H1 (cell line): ENCODE data around the gene OR10A2. TPM values are rescaled to one million over a fixed set of nuclear protein-coding genes. Genes with fewer than 3 reads are reported as not detected.

ENCODE experiments used
- CTCF ChIA-PET: fragments of 300-600 bp; sonication (Branson Sonifier 250); formaldehyde crosslinking; loops from one replicate; lab custom pipeline; 2021; ENCODE audit not compliant: partially characterized antibody; lab: Charles Lee
- POLR2A ChIA-PET: fragments of 300-600 bp; sonication (Branson Sonifier 250); formaldehyde crosslinking; loops from one replicate; lab custom pipeline; 2021; ENCODE audit warnings: inconsistent platforms; ENCODE audit not compliant: partially characterized antibody; lab: Charles Lee
- DNase-seq, 2 experiments: peaks; one replicate each; pipeline versions ENCODE4 v3.0.0 to v3.0.0-alpha.2; 2010 to 2022; ENCODE audit warnings: low spot score in 2 of 2, low read depth in 1 of 2, mixed read lengths in 1 of 2
- FAIRE-seq: peaks from 2 replicates; lab custom pipeline; 2011; peaks lifted over from hg19 to GRCh38; lab: Jason Lieb, UNC
- H2AFZ ChIP-seq: 2 replicates; pipeline ENCODE4 v1.8.1; 2012; ENCODE audit warnings: low read length, inconsistent platforms
- H2AK5ac ChIP-seq: 2 replicates; pipeline ENCODE4 v1.6.1; 2013; ENCODE audit warnings: low read depth, low read length
- H2BK120ac ChIP-seq: replicated peaks from 2 replicates; pipeline ENCODE3; 2013; ENCODE audit warnings: low read depth, low read length, inconsistent platforms
- H2BK12ac ChIP-seq: 2 replicates; pipeline ENCODE4 v1.6.1; 2013; ENCODE audit warnings: low read depth, low read length
- H2BK15ac ChIP-seq: 2 replicates; pipeline ENCODE4 v1.6.1; 2013; ENCODE audit warnings: low read length
- H2BK20ac ChIP-seq: 2 replicates; pipeline ENCODE4 v1.6.1; 2013; ENCODE audit warnings: low read length
- H2BK5ac ChIP-seq: 2 replicates; pipeline ENCODE4 v1.6.1; 2013; ENCODE audit warnings: low read depth, low read length
- H3K14ac ChIP-seq: 2 replicates; pipeline ENCODE4 v1.6.1; 2013; ENCODE audit warnings: inconsistent platforms; ENCODE audit not compliant: insufficient read length
- H3K18ac ChIP-seq: 2 replicates; pipeline ENCODE4 v1.6.1; 2013; ENCODE audit warnings: low read length; ENCODE audit errors: extremely low read depth
- H3K23ac ChIP-seq: 2 replicates; pipeline ENCODE4 v1.6.1; 2013; ENCODE audit warnings: inconsistent platforms; ENCODE audit not compliant: insufficient read length
- H3K23me2 ChIP-seq: 2 replicates; pipeline ENCODE4 v1.6.1; 2013; ENCODE audit warnings: low read depth, low read length
- H3K27ac ChIP-seq: 2 replicates; pipeline ENCODE4 v1.6.1; 2011; ENCODE audit warnings: low read depth, low read length, inconsistent platforms
- H3K27me3 ChIP-seq, 4 experiments: replicated peaks in 1 of 4; 1 replicate in 1 of 4; 2 replicates in 3 of 4; pipeline versions ENCODE4 v1.6.1 to v1.8.1; 2011 to 2013; ENCODE audit warnings: low read length in 3 of 4, mild to moderate bottlenecking in 3 of 4, inconsistent platforms in 2 of 4, mixed read lengths in 2 of 4, moderate library complexity in 1 of 4; ENCODE audit not compliant: control insufficient read depth in 3 of 4, insufficient read depth in 3 of 4; ENCODE audit errors: extremely low read depth in 1 of 4
- H3K36me3 ChIP-seq, 4 experiments: 2 replicates each; pipeline versions ENCODE4 v1.6.1 to v1.8.1; 2011 to 2013; ENCODE audit warnings: mild to moderate bottlenecking in 4 of 4, low read length in 3 of 4, moderate library complexity in 2 of 4, control low read depth in 1 of 4, inconsistent platforms in 1 of 4; ENCODE audit not compliant: insufficient read depth in 4 of 4, control insufficient read depth in 2 of 4
- H3K4ac ChIP-seq: replicated peaks from 2 replicates; pipeline ENCODE3; 2013; ENCODE audit warnings: low read length, low read depth, mixed read lengths, inconsistent platforms; ENCODE audit not compliant: insufficient read length
- H3K4me1 ChIP-seq, 4 experiments: replicated peaks in 1 of 4; 1 replicate in 1 of 4; 2 replicates in 3 of 4; pipeline versions ENCODE4 v1.6.1 to v1.8.1; 2011 to 2013; ENCODE audit warnings: low read length in 3 of 4, inconsistent platforms in 2 of 4, mixed read lengths in 1 of 4; ENCODE audit not compliant: insufficient read depth in 4 of 4, control insufficient read depth in 3 of 4
- H3K4me2 ChIP-seq, 2 experiments: 2 replicates each; pipeline versions ENCODE4 v1.6.1 to v1.8.1; 2011 to 2013; ENCODE audit warnings: low read depth in 2 of 2, low read length in 2 of 2, control low read depth in 1 of 2, inconsistent platforms in 1 of 2, mild to moderate bottlenecking in 1 of 2; ENCODE audit not compliant: insufficient read depth in 1 of 2
- H3K4me3 ChIP-seq, 4 experiments: fragments of 200-600, 300-600 bp in 1 of 4; sonication (generic), shearing (Covaris generic), sonication (Bioruptor Twin) in 1 of 4; 2 replicates each; pipeline versions ENCODE4 v1.5.1 to v1.8.1; 2011 to 2016; ENCODE audit warnings: low read length in 4 of 4, low read depth in 3 of 4, control low read depth in 2 of 4, inconsistent platforms in 2 of 4, mild to moderate bottlenecking in 2 of 4, mixed read lengths in 1 of 4, moderate library complexity in 1 of 4; ENCODE audit not compliant: insufficient read depth in 2 of 4; ENCODE audit errors: extremely low read depth in 1 of 4
- H3K56ac ChIP-seq: replicated peaks from 2 replicates; pipeline ENCODE3; 2013; ENCODE audit warnings: low read depth, mild to moderate bottlenecking, mixed read lengths, low read length, inconsistent platforms; ENCODE audit not compliant: insufficient read length
- H3K79me1 ChIP-seq: 2 replicates; pipeline ENCODE4 v1.6.1; 2013; ENCODE audit warnings: low read depth, low read length, control low read depth
- H3K79me2 ChIP-seq, 2 experiments: 2 replicates each; pipeline versions ENCODE4 v1.6.1 to v1.8.1; 2012 to 2013; ENCODE audit warnings: low read length in 2 of 2, mild to moderate bottlenecking in 2 of 2, inconsistent platforms in 1 of 2; ENCODE audit not compliant: insufficient read depth in 2 of 2, control insufficient read depth in 1 of 2
- H3K9ac ChIP-seq, 4 experiments: replicated peaks in 1 of 4; 1 replicate in 1 of 4; 2 replicates in 3 of 4; pipeline versions ENCODE4 v1.6.1 to v1.8.1; 2011 to 2013; ENCODE audit warnings: low read depth in 3 of 4, low read length in 3 of 4, control low read depth in 2 of 4, mild to moderate bottlenecking in 2 of 4, moderate library complexity in 2 of 4, inconsistent platforms in 1 of 4; ENCODE audit errors: extremely low read depth in 1 of 4
- H3K9me3 ChIP-seq, 2 experiments: 2 replicates each; pipeline versions ENCODE4 v1.6.1 to v1.8.1; 2012 to 2013; ENCODE audit warnings: mild to moderate bottlenecking in 2 of 2, moderate library complexity in 2 of 2, control low read depth in 1 of 2, inconsistent platforms in 1 of 2, low read depth in 1 of 2, low read length in 1 of 2, mixed read lengths in 1 of 2; ENCODE audit not compliant: insufficient read depth in 2 of 2
- H4K20me1 ChIP-seq, 2 experiments: replicated peaks in 1 of 2; 2 replicates each; pipeline versions ENCODE3 to v1.8.1; 2011 to 2013; ENCODE audit warnings: inconsistent platforms in 2 of 2, low read length in 2 of 2, mild to moderate bottlenecking in 1 of 2; ENCODE audit not compliant: insufficient read depth in 2 of 2, control insufficient read depth in 1 of 2
- H4K5ac ChIP-seq: 2 replicates; pipeline ENCODE4 v1.6.1; 2013; ENCODE audit warnings: low read length, low read depth, mixed read lengths, inconsistent platforms; ENCODE audit not compliant: insufficient read length
- H4K8ac ChIP-seq: 2 replicates; pipeline ENCODE4 v1.8.0; 2013; ENCODE audit warnings: mild to moderate bottlenecking, moderate library complexity, low read length, inconsistent platforms; ENCODE audit not compliant: insufficient read depth; ENCODE audit errors: extremely low read depth
- H4K91ac ChIP-seq: replicated peaks from 2 replicates; pipeline ENCODE3; 2013; ENCODE audit warnings: low read length, mixed read lengths, inconsistent platforms; ENCODE audit not compliant: insufficient read length
- CREB1 ChIP-seq: IDR thresholded peaks from 2 replicates; pipeline ENCODE4 v1.6.1; 2012; ENCODE audit warnings: inconsistent platforms
- CTBP2 ChIP-seq: IDR thresholded peaks from 2 replicates; pipeline ENCODE4 v1.7.0; 2011; ENCODE audit warnings: borderline replicate concordance, mild to moderate bottlenecking, moderate library complexity, mixed read lengths, low read length; ENCODE audit not compliant: insufficient read depth, insufficient read length
- EZH2 ChIP-seq: fragments of 200-600 bp; sonication (generic); IDR thresholded peaks from 2 replicates; pipeline ENCODE4 v1.7.1; 2012; ENCODE audit warnings: low read depth, mild to moderate bottlenecking, moderate library complexity, low read length, inconsistent platforms; ENCODE audit not compliant: severe bottlenecking
- JUND ChIP-seq: IDR thresholded peaks from 2 replicates; pipeline ENCODE4 v1.6.1; 2011; ENCODE audit warnings: mild to moderate bottlenecking, improper control_type of control experiment, low read length
- NANOG ChIP-seq: IDR thresholded peaks from 2 replicates; pipeline ENCODE4 v1.6.1; 2011; ENCODE audit warnings: low read length, low read depth, mild to moderate bottlenecking, inconsistent platforms; ENCODE audit not compliant: insufficient read depth, poor library complexity, severe bottlenecking
- RAD21 ChIP-seq, 2 experiments: IDR thresholded peaks in 1 of 2; conservative IDR thresholded peaks in 1 of 2; 2 replicates each; pipeline ENCODE4 v1.6.1; 2011; ENCODE audit warnings: low read depth in 2 of 2, low read length in 2 of 2, improper control_type of control experiment in 1 of 2, inconsistent platforms in 1 of 2, mild to moderate bottlenecking in 1 of 2, moderate library complexity in 1 of 2
- RFX5 ChIP-seq: IDR thresholded peaks from 2 replicates; pipeline ENCODE4 v1.6.1; 2011; ENCODE audit warnings: low read depth, low read length, improper control_type of control experiment, borderline replicate concordance
- RXRA ChIP-seq: IDR thresholded peaks from 2 replicates; pipeline ENCODE4 v1.6.1; 2011; ENCODE audit warnings: low read depth, mild to moderate bottlenecking, low read length, moderate library complexity; ENCODE audit not compliant: insufficient read depth
- SIRT6 ChIP-seq: IDR thresholded peaks from one replicate; pipeline ENCODE4 v1.7.1; 2012; ENCODE audit warnings: low read length, inconsistent platforms
- SIX5 ChIP-seq: IDR thresholded peaks from 2 replicates; pipeline ENCODE4 v1.6.1; 2011; ENCODE audit warnings: mild to moderate bottlenecking, low read depth, low read length
- SP1 ChIP-seq: IDR thresholded peaks from 2 replicates; pipeline ENCODE4 v1.6.1; 2011; ENCODE audit warnings: low read depth, low read length
- SRF ChIP-seq: IDR thresholded peaks from 2 replicates; pipeline ENCODE4 v1.6.1; 2011; ENCODE audit warnings: mild to moderate bottlenecking, low read depth, low read length, moderate library complexity
- SUZ12 ChIP-seq: fragments of 200-600 bp; sonication (generic); IDR thresholded peaks from 2 replicates; pipeline ENCODE4 v1.6.1; 2012; ENCODE audit warnings: mild to moderate bottlenecking, inconsistent platforms, low read length, moderate library complexity, mixed read lengths
- ZNF274 ChIP-seq: IDR thresholded peaks from 2 replicates; pipeline ENCODE4 v1.7.0; 2012; ENCODE audit warnings: low read length, borderline replicate concordance; ENCODE audit errors: extremely low read depth
- WGBS, 2 experiments: shearing (Covaris generic) in 1 of 2; methylation state at CpG; one replicate each; pipeline versions ENCODE4 v1.1.6 to v1.1.7; 2013 to 2015; ENCODE audit warnings: low lambda C conversion rate in 2 of 2, mixed read lengths in 2 of 2, inconsistent platforms in 1 of 2, low coverage in 1 of 2, missing lambda C conversion rate in 1 of 2; ENCODE audit not compliant: insufficient replicate concordance in 2 of 2, insufficient coverage in 1 of 2, insufficient read length in 1 of 2; ENCODE audit errors: extremely low coverage in 1 of 2, missing lambda C conversion rate in 1 of 2; 5-methylcytosine and 5-hydroxymethylcytosine counted together
- polyA plus RNA-seq, 7 experiments: library from polyadenylated mRNA; depleted of rRNA in 3 of 7; stranded (reverse) in 5 of 7; unstranded in 2 of 7; fragments of >200 nt in 5 of 7; fragments of 200-250 nt in 2 of 7; gene quantifications; 1 replicate in 5 of 7; 2 replicates in 1 of 7; 4 replicates in 1 of 7; pipeline versions ENCODE4 v1.2.1 to v1.2.3, GENCODE V29; 2011 to 2013; ENCODE audit warnings: missing spikeins in 2 of 7, mixed read lengths in 2 of 7
- total RNA-seq: library from RNA; stranded (reverse); fragmentation: NEBNext Ultra II Directional; extraction: Animal tissue kit (Norgen Biotek cat#: 25700); gene quantifications from 2 replicates; pipeline ENCODE4 v1.2.1, GENCODE V29; 2021

The OR10A2 gene
- total and polyA plus RNA-seq, 2 of the 8 experiments (the other 6 are each of a cell fraction or from before 2014, with no cell fraction given): not detected

GRCh38 chr11:6824136-6824823 is 38.6 kb upstream of the OR10A2 start:
- Histone ChIP-seq H3K56ac (no peak overlapping the region), H4K5ac (no peak overlapping the region), H3K79me1 (no peaks in the 10 kb centered on the region), H3K23ac (no peak overlapping the region), H4K8ac (no peak overlapping the region), H4K20me1 (no peaks in the 10 kb centered on the region), H3K4me2 (no peak overlapping the region), H3K14ac (no peak overlapping the region), H2AFZ (no peak overlapping the region), H2AK5ac (no peak overlapping the region), H4K91ac (no peak overlapping the region), H2BK5ac (no peak overlapping the region), H3K4me1 (no peaks in the 10 kb centered on the region), H2BK20ac (no peak overlapping the region), H2BK120ac (no peak overlapping the region), H3K18ac (no peak overlapping the region), H3K27ac (no peak overlapping the region), H3K4ac (no peak overlapping the region), H3K79me2 (no peaks in the 10 kb centered on the region), H3K4me3 (no peak overlapping the region), H3K9me3 (no peaks in the 10 kb centered on the region), H3K27me3 (no peaks in the 10 kb centered on the region), H3K36me3 (no peaks in the 10 kb centered on the region), H2BK12ac (no peak overlapping the region), H2BK15ac (no peak overlapping the region), H3K9ac (no peak overlapping the region), H3K23me2 (no peaks in the 10 kb centered on the region)
- ChIA-PET CTCF (interaction anchor here (0.7 to 4.5 kb wide), 9 partner anchors 10 to 532 kb away, joined by 3 to 24 read pairs (median 3); partner anchors contain the start of genes OR10A2 and ZNF215), POLR2A (no interaction called here)
- no peak for FAIRE-seq
- WGBS, 2 experiments: 92% methylated on average over 5 of the region's 5 CpGs; no CpG with 5 or more reads in 1 of the 2 experiments
- DNase-seq: no peak
- TF ChIP-seq SIRT6: no peak
- no peak for TF ChIP-seq CREB1
- no peak for TF ChIP-seq RAD21 (IDR thresholded peaks at IDR 0.05 in 1 of 2, conservative IDR thresholded peaks at IDR 0.05 in 1 of 2; ENCODE audit: low read depth in 2 of 2, low read length in 2 of 2)
- TF ChIP-seq NANOG: no peak
- no peak for TF ChIP-seq CTBP2
- no peak for TF ChIP-seq JUND
- TF ChIP-seq SIX5: no peak
- TF ChIP-seq RFX5: no peak
- no peak for TF ChIP-seq SRF
- no peak for TF ChIP-seq RXRA
- no peak for TF ChIP-seq EZH2
- no peak for TF ChIP-seq SP1
- TF ChIP-seq SUZ12: no peak
- no peak for TF ChIP-seq ZNF274
